ENCODE data around the gene TMEM185B. TPM values are rescaled to one million over a fixed set of nuclear protein-coding genes. Genes with fewer than 3 reads are reported as not detected.
A peak's percentile ranks its signal among the peaks of the same experiment; 100 is the strongest.

Gene TMEM185B
- total RNA-seq, 4 donors from 2014 or later, result 11.6 to 33.3 (median 20.1) TPM

DNA sequence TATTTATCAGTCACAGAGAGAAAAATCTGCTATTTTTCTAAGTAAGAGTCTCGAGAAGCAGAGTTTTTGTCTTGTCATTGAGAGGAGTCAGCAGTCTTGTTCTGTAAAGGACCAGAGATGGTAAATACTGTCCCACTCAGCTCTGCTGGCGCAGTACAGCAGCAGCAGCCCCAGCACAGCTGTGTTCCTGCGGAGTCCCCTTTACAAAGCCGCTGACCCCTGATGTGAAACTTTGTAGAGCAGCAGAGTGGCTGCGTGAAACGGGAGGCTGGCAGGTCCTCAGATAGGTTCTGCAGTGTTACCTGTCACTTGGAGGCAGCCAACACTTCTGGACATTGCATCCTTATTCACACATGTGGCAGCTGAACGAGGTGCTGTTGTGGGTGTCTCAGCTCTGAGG is 45.2 kb downstream of the TMEM185B start:
- no peaks in the 10 kb centered on the region for H3K36me3 ChIP-seq
- TF ChIP-seq, protein P1, sequence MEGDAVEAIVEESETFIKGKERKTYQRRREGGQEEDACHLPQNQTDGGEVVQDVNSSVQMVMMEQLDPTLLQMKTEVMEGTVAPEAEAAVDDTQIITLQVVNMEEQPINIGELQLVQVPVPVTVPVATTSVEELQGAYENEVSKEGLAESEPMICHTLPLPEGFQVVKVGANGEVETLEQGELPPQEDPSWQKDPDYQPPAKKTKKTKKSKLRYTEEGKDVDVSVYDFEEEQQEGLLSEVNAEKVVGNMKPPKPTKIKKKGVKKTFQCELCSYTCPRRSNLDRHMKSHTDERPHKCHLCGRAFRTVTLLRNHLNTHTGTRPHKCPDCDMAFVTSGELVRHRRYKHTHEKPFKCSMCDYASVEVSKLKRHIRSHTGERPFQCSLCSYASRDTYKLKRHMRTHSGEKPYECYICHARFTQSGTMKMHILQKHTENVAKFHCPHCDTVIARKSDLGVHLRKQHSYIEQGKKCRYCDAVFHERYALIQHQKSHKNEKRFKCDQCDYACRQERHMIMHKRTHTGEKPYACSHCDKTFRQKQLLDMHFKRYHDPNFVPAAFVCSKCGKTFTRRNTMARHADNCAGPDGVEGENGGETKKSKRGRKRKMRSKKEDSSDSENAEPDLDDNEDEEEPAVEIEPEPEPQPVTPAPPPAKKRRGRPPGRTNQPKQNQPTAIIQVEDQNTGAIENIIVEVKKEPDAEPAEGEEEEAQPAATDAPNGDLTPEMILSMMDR (IDR thresholded peaks at IDR 0.05), result no peak
- no peak for TF ChIP-seq POLR2A (IDR thresholded peaks at IDR 0.05)
- no peaks in the 10 kb centered on the region for H3K9me3 ChIP-seq
- peaks cover 0 to 5% (median 0%) of the 10 kb centered on the region in 4 donors for H3K4me1 ChIP-seq
- H3K4me3 ChIP-seq, result no peak overlapping the region
- no peak for DNase-seq
- peak overlapping the region in 2 of 4 donors; percentile 82 to 84 for H3K27ac ChIP-seq
- H3K27me3 ChIP-seq, result no peaks in the 10 kb centered on the region

- Histone ChIP-seq H3K36me3 (no peaks in the 10 kb centered on the region), H3K9me3 (no peaks in the 10 kb centered on the region), H3K27me3 (no peaks in the 10 kb centered on the region), H3K27ac (peak overlapping the region; percentile 59 to 84 (median 80)), H3K4me3 (peak overlapping the region; percentile 10 to 48 (median 37)), H3K4me1 (peaks cover 0 to 5% (median 0%) of the 10 kb centered on the region in 4 donors)
- peak; percentile 31 to 39 for TF ChIP-seq POLR2A (IDR thresholded peaks at IDR 0.05)
- TF ChIP-seq, protein P1 (IDR thresholded peaks at IDR 0.05), result peak in 5 of 6 experiments; percentile 21 to 53 (median 31)
- DNase-seq, result peak; percentile 56 to 89 (median 85)
Observed at GRCh38 chr2:120177001-120177621, 46.1 kb downstream of the TMEM185B start.

GRCh38 chr2:120176526-120176925 is 46.7 kb downstream of the TMEM185B start:
- H3K27ac ChIP-seq, result peak overlapping the region; percentile 59 to 84 (median 80)
- no peaks in the 10 kb centered on the region for H3K27me3 ChIP-seq
- H3K4me3 ChIP-seq, result peak overlapping the region in 2 of 4 donors; percentile 34 to 48

GRCh38 chr2:120174963-120175581 is 48.1 kb downstream of the TMEM185B start:
- no peak overlapping the region for H3K27ac ChIP-seq
- H3K9me3 ChIP-seq, result no peaks in the 10 kb centered on the region
- TF ChIP-seq, protein P1 (IDR thresholded peaks at IDR 0.05), result peak; percentile 55 to 83 (median 74)
- TF ChIP-seq POLR2A (IDR thresholded peaks at IDR 0.05), result no peak
- no peak for DNase-seq
- no peaks in the 10 kb centered on the region for H3K27me3 ChIP-seq
- H3K4me1 ChIP-seq, result peaks cover 0 to 5% (median 0%) of the 10 kb centered on the region in 4 donors
- H3K36me3 ChIP-seq, result no peaks in the 10 kb centered on the region
- no peak overlapping the region for H3K4me3 ChIP-seq

More at GRCh38 chr2:120176526-120176925, 46.7 kb downstream of the TMEM185B start:
- Histone ChIP-seq H3K9me3 (no peaks in the 10 kb centered on the region), H3K4me1 (peaks cover 0 to 5% (median 0%) of the 10 kb centered on the region in 4 donors), H3K36me3 (no peaks in the 10 kb centered on the region)
- TF ChIP-seq POLR2A (IDR thresholded peaks at IDR 0.05), result no peak
- TF ChIP-seq, protein P1 (IDR thresholded peaks at IDR 0.05), result no peak
- no peak for DNase-seq

Small RNA genes within 50 kb of the gene (small RNA-seq; reads per million reads assigned to genes)
- gene MTND4LP14 (0 reads per million in 2 donors), gene RF00019 (0 reads per million in 2 donors)

Other genes with a start within 250 kb of the TMEM185B start
- 10 to 100 TPM; 21.5 to 52.9 (median 41.4) TPM for gene EPB41L5, start 210.3 kb downstream of the TMEM185B start, total RNA-seq
- gene RALB, start 29.5 kb upstream of the TMEM185B start, total RNA-seq, result 10 to 100 TPM; 49.3 to 61.9 (median 50.2) TPM
- 1 to 10 TPM in 1 of 4 donors, under 1 TPM in 2, not detected in 1; 0.70 to 1.1 (median 0.95) TPM for gene INHBB, start 122.7 kb upstream of the TMEM185B start, total RNA-seq